GM12878 (cell line): ENCODE results near the gene PHF23. TPM values are rescaled to one million over a fixed set of nuclear protein-coding genes. Genes with fewer than 3 reads are reported as not detected.

Source experiments
- ATAC-seq: fragments of 200-7000 bp; cut with Tn5 transposase; 3 replicates; pipeline ENCODE4 v1.9.1; 2020; ENCODE audit warnings: mild to moderate bottlenecking, moderate library complexity
- BruUV-seq: library from RNA; stranded (reverse); fragments of 400-500 nt; replicated peaks from 2 replicates; lab custom pipeline; 2021; lab: Mats Ljungman, UMichigan
- CTCF ChIA-PET: fragments of 300-600 bp; sonication (Branson Sonifier 250); formaldehyde crosslinking; extraction: SDS; loops from one replicate; lab custom pipeline; 2021; ENCODE audit warnings: inconsistent platforms; lab: Yijun Ruan, JAX
- POLR2A ChIA-PET: fragments of 350-600 bp; formaldehyde crosslinking; extraction: SDS; loops from one replicate; lab custom pipeline; 2021; ENCODE audit warnings: inconsistent platforms; lab: Charles Lee
- RAD21 ChIA-PET: fragments of 300-600 bp; sonication (Branson Sonifier 250); formaldehyde crosslinking; loops from one replicate; lab custom pipeline; 2023; ENCODE audit warnings: antibody characterized with exemption; ENCODE audit not compliant: unreplicated experiment; lab: Charles Lee
- SMC1A ChIA-PET: fragments of 300-600 bp; sonication (Branson Sonifier 250); formaldehyde crosslinking; loops from one replicate; lab custom pipeline; 2023; ENCODE audit not compliant: unreplicated experiment, uncharacterized antibody; lab: Charles Lee
- DNase-seq: peaks from one replicate; pipeline ENCODE4 v3.0.0-alpha.2; 2011; ENCODE audit warnings: low read depth, low spot score
- FAIRE-seq: peaks from 3 replicates; lab custom pipeline; 2011; peaks lifted over from hg19 to GRCh38; lab: Jason Lieb, UNC
- H2AFZ ChIP-seq: 2 replicates; pipeline ENCODE4 v1.6.0; 2011; ENCODE audit warnings: low read depth, low read length, control low read depth; ENCODE audit not compliant: control insufficient read depth
- H3K27ac ChIP-seq: 2 replicates; pipeline ENCODE4 v1.5.1; 2011; ENCODE audit warnings: control low read depth; ENCODE audit not compliant: control insufficient read depth, insufficient read depth
- H3K27me3 ChIP-seq, 2 experiments: replicated peaks in 1 of 2; 2 replicates each; pipeline versions ENCODE4 v1.6.0 to v1.6.1; 2011; ENCODE audit warnings: low read length in 1 of 2; ENCODE audit not compliant: control insufficient read depth in 2 of 2, insufficient read depth in 2 of 2
- H3K36me3 ChIP-seq, 2 experiments: 2 replicates each; pipeline ENCODE4 v1.5.1; 2011; ENCODE audit warnings: low read length in 1 of 2; ENCODE audit not compliant: control insufficient read depth in 2 of 2, insufficient read depth in 2 of 2
- H3K4me1 ChIP-seq: 2 replicates; pipeline ENCODE4 v1.6.1; 2011; ENCODE audit warnings: mild to moderate bottlenecking, low read length, moderate library complexity, mixed read lengths; ENCODE audit not compliant: control insufficient read depth, insufficient read depth
- H3K4me2 ChIP-seq: 2 replicates; pipeline ENCODE4 v1.6.0; 2011; ENCODE audit warnings: control low read depth; ENCODE audit not compliant: control insufficient read depth, insufficient read depth
- H3K4me3 ChIP-seq: fragments of 200-600 bp; sonication (generic); 2 replicates; pipeline ENCODE4 v1.5.1; 2016
- H3K79me2 ChIP-seq: 2 replicates; pipeline ENCODE4 v1.6.0; 2011; ENCODE audit warnings: low read length; ENCODE audit not compliant: control insufficient read depth, insufficient read depth
- H3K9ac ChIP-seq: 2 replicates; pipeline ENCODE4 v1.8.0; 2011; ENCODE audit warnings: low read length, control low read depth, mixed read lengths; ENCODE audit not compliant: control insufficient read depth, insufficient read depth
- H3K9me3 ChIP-seq: replicated peaks from 3 replicates; pipeline ENCODE4 v1.5.1; 2011; ENCODE audit warnings: mild to moderate bottlenecking, low read length; ENCODE audit not compliant: control insufficient read depth, insufficient read depth
- H4K20me1 ChIP-seq: 2 replicates; pipeline ENCODE4 v1.6.0; 2011; ENCODE audit not compliant: control insufficient read depth, insufficient read depth
- CHD1 ChIP-seq: IDR thresholded peaks from 2 replicates; pipeline ENCODE4 v1.6.1; 2012; ENCODE audit warnings: low read depth, low read length, improper control_type of control experiment
- CHD4 ChIP-seq: fragments of 200-600 bp; sonication (generic); IDR thresholded peaks from 2 replicates; pipeline ENCODE4 v1.6.1; 2016; ENCODE audit warnings: mild to moderate bottlenecking
- FOXK2 ChIP-seq: fragments of 450-650 bp; IDR thresholded peaks from 2 replicates; pipeline ENCODE4 v1.6.1; 2017; ENCODE audit warnings: mild to moderate bottlenecking, moderate library complexity
- GABPA ChIP-seq: IDR thresholded peaks from 2 replicates; pipeline ENCODE4 v1.6.1; 2014; ENCODE audit warnings: antibody characterized with exemption, low read depth, mild to moderate bottlenecking, inconsistent platforms
- GATAD2B ChIP-seq: fragments of 450-650 bp; conservative IDR thresholded peaks from 2 replicates; pipeline ENCODE4 v1.6.1; 2017; ENCODE audit warnings: low read depth, mild to moderate bottlenecking, moderate library complexity
- HDAC6 ChIP-seq: fragments of 200-600 bp; sonication (generic); IDR thresholded peaks from one replicate; pipeline ENCODE4 v1.8.0; 2017; ENCODE audit warnings: antibody characterized with exemption; ENCODE audit not compliant: unreplicated experiment
- IKZF2 ChIP-seq, 2 experiments: fragments of 450-650 bp; IDR thresholded peaks; 2 replicates each; pipeline ENCODE4 v1.6.1; 2017; ENCODE audit warnings: mild to moderate bottlenecking in 2 of 2, moderate library complexity in 2 of 2
- PAX5 ChIP-seq: IDR thresholded peaks from 2 replicates; pipeline ENCODE4 v1.6.1; 2011; ENCODE audit warnings: low read depth, low read length, borderline replicate concordance
- SIX5 ChIP-seq: IDR thresholded peaks from 2 replicates; pipeline ENCODE4 v1.6.1; 2011; ENCODE audit warnings: mild to moderate bottlenecking, low read depth, low read length, moderate library complexity; ENCODE audit not compliant: severe bottlenecking
- WGBS: methylation state at CpG from one replicate; pipeline ENCODE4 v1.1.6; 2016; ENCODE audit warnings: low lambda C conversion rate; ENCODE audit not compliant: insufficient replicate concordance, insufficient coverage; ENCODE audit errors: missing lambda C conversion rate; 5-methylcytosine and 5-hydroxymethylcytosine counted together
- in situ Hi-C: fragments of 300-500 bp; cut with MboI; formaldehyde crosslinking; loops from 9 replicates; pipeline ENCODE4 v1.14.3; 2018; ENCODE audit warnings: mixed read lengths
- intact Hi-C: fragments of 100-400 bp; cut with micrococcal nuclease; formaldehyde crosslinking; loops from one replicate; pipeline ENCODE4 v1.14.2; 2022; ENCODE audit not compliant: unreplicated experiment
- polyA plus RNA-seq, 11 experiments: library from polyadenylated mRNA; depleted of rRNA in 4 of 11; unstranded in 6 of 11; stranded (reverse) in 5 of 11; fragments of >200 nt; fragmentation: Nextera tagmentation in 4 of 11; fragmentation: Illumina TruSeq in 1 of 11; extraction: Ambion mirVana in 4 of 11; extraction: Trizol in 1 of 11; gene quantifications; 1 replicate in 1 of 11; 2 replicates in 10 of 11; pipeline versions ENCODE4 v1.2.1 to v1.2.3, GENCODE V29; 2011 to 2016; ENCODE audit warnings: inconsistent platforms in 2 of 11, missing spikeins in 2 of 11, low read depth in 1 of 11
- total RNA-seq, 4 experiments: library from RNA; depleted of rRNA in 3 of 4; stranded (reverse); fragments of >200 nt in 3 of 4; fragmentation: Illumina TruSeq in 1 of 4; extraction: Trizol in 1 of 4; gene quantifications; 2 replicates each; pipeline versions ENCODE4 v1.2.1 to v1.2.3, GENCODE V29; 2013 to 2021
- TF ChIP-seq, protein P1 (sequence below): fragments of 450-650 bp; IDR thresholded peaks from 2 replicates; pipeline ENCODE4 v1.6.1; 2017; ENCODE audit warnings: mild to moderate bottlenecking, moderate library complexity

The PHF23 gene
- total and polyA plus RNA-seq, 10 of the 15 experiments (the other 5 are each of a cell fraction or from before 2014, with no cell fraction given), result 8.2 to 84.8 (median 32.6) TPM

DNA sequence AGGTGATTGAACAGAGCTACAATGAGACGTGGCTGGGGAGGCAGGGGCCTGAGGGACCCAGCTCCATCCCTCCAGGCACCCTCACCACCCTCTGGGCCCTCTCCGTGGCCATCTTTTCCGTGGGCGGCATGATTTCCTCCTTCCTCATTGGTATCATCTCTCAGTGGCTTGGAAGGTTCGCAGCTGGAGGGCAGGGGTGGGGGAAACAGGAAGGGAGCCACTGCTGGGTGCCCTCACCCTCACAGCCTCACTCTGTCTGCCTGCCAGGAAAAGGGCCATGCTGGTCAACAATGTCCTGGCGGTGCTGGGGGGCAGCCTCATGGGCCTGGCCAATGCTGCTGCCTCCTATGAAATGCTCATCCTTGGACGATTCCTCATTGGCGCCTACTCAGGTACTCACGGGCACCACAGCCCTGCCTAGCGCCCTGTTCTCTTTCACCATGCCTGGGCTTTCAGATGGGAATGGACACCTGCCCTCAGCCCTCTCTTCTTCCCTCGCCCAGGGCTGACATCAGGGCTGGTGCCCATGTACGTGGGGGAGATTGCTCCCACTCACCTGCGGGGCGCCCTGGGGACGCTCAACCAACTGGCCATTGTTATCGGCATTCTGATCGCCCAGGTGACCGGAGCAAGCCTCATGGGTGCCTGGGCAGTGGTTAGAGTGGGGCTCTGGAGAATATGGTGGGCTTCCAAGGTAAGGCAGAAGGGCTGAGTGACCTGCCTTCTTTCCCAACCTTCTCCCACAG lies 44.4 kb upstream of the PHF23 start:
- Histone ChIP-seq H3K4me1 (peaks cover 8% of the 10 kb centered on the region), H3K27me3 (peaks cover 0 to 1% of the 10 kb centered on the region in 2 experiments; a peak in 2 of 4 replicates), H4K20me1 (no peaks in the 10 kb centered on the region; the same call in none of the 2 replicates), H3K4me3 (no peak overlapping the region), H3K4me2 (no peak overlapping the region), H3K27ac (no peak overlapping the region), H3K79me2 (no peaks in the 10 kb centered on the region), H3K9ac (no peak overlapping the region), H3K9me3 (no peaks in the 10 kb centered on the region), H2AFZ (no peak overlapping the region), H3K36me3 (no peaks in the 10 kb centered on the region)
- ChIA-PET POLR2A (interaction anchor here (1.0 kb wide), 1 partner anchor 63 kb away, joined by 3 read pairs; no protein-coding TSS in a partner anchor), RAD21 (no interaction called here), SMC1A (interaction anchor here (1.7 kb wide), 1 partner anchor 13 kb away, joined by 10 read pairs; no protein-coding TSS in a partner anchor), CTCF (interaction anchor here (0.9 to 10.3 kb wide), 3 partner anchors 14 to 238 kb away, joined by 3 to 102 read pairs (median 6); no protein-coding TSS in a partner anchor)
- in situ Hi-C loops, result no loop called here
- no peak for TF ChIP-seq CHD1
- no peak for TF ChIP-seq SIX5
- TF ChIP-seq FOXK2, result no peak
- TF ChIP-seq IKZF2 (IDR thresholded peaks at IDR 0.05), result no peak
- no peak for TF ChIP-seq GATAD2B
- TF ChIP-seq PAX5, result no peak
- TF ChIP-seq HDAC6, result no peak
- TF ChIP-seq, protein P1, sequence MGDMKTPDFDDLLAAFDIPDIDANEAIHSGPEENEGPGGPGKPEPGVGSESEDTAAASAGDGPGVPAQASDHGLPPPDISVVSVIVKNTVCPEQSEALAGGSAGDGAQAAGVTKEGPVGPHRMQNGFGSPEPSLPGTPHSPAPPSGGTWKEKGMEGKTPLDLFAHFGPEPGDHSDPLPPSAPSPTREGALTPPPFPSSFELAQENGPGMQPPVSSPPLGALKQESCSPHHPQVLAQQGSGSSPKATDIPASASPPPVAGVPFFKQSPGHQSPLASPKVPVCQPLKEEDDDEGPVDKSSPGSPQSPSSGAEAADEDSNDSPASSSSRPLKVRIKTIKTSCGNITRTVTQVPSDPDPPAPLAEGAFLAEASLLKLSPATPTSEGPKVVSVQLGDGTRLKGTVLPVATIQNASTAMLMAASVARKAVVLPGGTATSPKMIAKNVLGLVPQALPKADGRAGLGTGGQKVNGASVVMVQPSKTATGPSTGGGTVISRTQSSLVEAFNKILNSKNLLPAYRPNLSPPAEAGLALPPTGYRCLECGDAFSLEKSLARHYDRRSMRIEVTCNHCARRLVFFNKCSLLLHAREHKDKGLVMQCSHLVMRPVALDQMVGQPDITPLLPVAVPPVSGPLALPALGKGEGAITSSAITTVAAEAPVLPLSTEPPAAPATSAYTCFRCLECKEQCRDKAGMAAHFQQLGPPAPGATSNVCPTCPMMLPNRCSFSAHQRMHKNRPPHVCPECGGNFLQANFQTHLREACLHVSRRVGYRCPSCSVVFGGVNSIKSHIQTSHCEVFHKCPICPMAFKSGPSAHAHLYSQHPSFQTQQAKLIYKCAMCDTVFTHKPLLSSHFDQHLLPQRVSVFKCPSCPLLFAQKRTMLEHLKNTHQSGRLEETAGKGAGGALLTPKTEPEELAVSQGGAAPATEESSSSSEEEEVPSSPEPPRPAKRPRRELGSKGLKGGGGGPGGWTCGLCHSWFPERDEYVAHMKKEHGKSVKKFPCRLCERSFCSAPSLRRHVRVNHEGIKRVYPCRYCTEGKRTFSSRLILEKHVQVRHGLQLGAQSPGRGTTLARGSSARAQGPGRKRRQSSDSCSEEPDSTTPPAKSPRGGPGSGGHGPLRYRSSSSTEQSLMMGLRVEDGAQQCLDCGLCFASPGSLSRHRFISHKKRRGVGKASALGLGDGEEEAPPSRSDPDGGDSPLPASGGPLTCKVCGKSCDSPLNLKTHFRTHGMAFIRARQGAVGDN, result no peak
- no peak for TF ChIP-seq GABPA
- TF ChIP-seq CHD4, result no peak
- no peak for ATAC-seq
- BruUV-seq, result no TSS peak
- no peak for DNase-seq
- no peak for FAIRE-seq
- 47% methylated on average over 18 of the region's 18 CpGs for WGBS
- intact Hi-C loops, result no loop called here
